Activated T-cell treated with anti-CD3 and anti-CD28 coated beads for 1 hour (primary cell): ENCODE data around the gene TBATA.
"Not testable (repeated sequence)": the region's sequence is repeated elsewhere in the genome, so short reads cannot be mapped to it uniquely, and the experiment has no call there.

Experiments used
- DNase-seq: peaks from one replicate; pipeline ENCODE4 v3.0.0-alpha.2; 2020; ENCODE audit warnings: low read depth

The TBATA gene

DNA sequence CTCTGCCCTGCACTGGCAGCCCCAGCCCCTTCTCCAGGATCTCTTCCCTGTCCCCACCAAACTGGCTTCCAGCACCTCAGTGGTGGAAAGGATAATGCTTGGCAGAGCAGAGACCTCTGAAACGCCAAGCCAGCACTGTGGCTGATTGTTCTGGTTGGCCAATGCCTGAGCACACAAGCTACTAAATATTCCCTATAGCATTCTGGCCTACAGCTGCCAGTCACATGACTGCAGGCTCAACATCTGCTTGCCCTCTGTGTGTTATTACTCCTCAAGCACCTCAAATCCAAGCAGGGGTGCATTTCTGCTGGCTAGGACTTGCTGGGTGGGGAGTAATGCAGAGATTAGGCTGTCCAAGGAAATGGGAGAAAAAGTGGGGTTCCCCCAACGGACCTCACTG, 6.1 kb downstream of the TBATA start:
- no peak for DNase-seq

DNA sequence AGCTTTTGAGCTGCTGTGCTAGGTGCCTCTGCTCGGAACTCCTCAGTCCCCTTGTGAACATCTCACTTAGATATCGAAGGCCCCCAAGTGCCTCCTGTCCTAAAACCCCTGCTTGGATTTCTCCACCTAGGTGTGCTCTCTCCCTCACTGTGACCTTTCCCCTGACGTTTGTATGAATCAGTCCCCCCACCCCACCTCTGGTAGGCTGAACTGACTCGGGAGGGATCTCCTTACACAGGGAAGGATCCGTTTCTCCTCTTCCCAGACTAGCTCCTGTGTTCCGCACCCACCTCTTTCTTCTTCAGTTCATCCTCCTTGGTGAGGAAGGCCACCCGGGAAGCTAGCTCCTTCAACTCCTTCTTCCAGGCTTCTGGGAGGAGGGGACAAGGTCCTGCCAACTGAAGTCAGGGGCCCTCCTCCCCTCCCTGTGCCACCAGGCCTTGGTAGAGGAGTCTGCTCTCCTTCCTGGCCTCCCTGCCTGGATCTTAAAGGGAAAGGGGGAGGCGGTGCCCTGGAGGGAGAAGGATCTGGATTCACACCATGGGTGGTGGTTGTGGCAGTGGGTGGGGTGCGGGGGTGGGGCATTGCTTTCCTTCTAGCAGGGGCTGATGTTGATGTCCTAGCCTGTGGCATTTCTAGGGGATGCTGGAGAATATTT, 6.8 kb downstream of the TBATA start:
- DNase-seq = no peak

DNA sequence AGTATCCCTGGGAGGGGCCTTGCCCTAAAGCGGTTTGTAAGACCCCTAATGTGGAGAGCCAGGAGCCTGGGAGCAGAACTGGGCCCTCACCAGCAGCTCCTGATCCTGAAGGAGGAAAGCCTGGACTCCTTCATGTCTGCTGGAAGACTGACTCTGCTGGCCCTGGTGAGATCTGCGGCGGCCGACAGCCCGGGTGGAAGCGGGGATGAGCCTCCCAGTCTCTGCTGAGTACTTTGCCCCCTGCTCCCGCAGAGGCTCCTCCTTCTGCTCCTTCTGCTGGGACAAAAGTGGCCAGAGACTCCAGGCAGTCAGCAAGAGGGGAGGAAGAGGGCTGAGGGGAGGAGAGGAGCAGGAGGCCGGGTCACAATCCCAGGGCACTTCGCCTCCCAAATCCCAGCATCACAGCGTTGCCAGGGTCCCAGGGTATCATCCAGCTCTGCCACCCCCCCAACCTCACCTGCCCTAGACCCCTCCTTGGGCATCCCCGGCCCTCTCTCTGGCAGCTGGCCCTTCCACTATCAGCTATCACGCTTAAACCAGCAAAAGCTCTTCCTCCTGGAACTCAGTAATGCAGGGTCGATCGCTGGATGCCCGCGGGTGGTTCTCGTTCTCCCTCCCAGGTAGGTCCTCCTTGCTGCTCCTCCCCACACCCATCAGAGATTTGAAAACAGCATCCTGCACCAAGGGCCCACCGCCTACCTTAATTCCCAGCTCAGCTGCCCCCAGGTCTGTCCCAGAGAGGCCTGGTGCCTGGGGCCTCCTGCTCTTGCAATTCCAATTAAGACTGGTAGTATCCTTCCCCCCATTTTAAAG, 7.9 kb downstream of the TBATA start:
- DNase-seq = no peak

DNA sequence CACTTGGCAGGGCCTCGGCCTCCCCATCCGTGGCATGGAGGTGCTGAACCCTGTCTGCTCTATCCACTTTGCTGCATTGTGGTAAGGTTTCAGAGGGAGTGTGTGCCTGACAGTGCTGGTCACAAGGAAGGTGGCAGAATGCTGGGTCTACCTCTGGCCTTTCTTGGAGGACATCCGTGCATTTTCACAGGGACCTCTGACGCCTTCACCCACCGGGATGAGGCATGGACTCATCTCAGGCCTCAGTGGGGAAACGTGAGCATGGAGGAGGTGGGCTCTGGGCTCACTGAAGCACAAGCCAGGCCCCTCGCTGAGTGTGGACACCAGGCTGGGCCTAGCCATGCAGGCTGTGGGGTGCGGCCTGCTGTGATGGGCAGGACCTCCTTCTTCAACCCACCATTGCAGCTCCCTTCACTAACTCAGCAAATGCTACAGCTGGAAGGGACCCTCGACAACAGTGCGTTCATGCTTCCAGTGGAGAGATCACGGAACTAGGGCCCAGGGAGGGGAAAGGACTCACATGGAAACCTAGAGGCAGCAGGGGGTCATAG, 8.6 kb downstream of the TBATA start:
- DNase-seq = no peak

DNA sequence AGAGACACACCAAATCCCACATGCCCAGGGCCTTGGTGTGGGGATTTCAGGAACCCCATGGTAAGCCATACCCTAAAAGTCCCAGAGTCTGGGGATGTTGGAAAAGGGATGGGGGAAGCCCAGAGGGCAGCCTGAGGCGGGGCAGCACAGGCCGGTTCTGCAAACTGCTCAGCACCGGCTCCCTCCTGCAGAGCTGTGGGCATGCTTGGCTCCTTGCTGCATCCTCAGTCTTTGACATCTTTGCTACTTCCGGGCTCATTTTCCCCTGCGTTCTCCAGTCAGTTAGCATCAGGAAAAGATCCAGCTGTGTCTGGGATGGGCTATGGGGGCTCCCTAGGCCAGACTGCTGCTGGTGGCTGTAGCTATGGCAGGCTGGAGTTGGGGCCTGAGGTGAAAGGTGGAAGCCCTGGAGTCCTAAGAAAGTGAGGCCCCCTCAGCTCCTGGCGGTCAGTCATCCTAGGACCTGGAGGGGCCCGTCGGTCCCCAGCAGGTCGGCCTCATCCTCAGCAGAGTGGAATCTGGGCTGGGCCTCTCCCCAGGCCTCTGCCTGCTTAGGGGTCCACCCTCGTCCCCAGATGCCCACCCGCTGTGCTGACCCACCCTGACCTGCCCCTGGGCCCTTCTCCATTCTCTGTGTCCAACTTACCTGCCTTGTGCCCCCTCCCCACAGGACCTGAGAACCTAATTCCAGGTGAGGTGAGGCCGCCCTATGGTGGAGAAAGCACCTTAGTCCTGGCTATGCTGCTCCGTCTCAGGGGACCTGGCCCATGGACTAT, 9.3 kb downstream of the TBATA start:
- DNase-seq = no peak

DNA sequence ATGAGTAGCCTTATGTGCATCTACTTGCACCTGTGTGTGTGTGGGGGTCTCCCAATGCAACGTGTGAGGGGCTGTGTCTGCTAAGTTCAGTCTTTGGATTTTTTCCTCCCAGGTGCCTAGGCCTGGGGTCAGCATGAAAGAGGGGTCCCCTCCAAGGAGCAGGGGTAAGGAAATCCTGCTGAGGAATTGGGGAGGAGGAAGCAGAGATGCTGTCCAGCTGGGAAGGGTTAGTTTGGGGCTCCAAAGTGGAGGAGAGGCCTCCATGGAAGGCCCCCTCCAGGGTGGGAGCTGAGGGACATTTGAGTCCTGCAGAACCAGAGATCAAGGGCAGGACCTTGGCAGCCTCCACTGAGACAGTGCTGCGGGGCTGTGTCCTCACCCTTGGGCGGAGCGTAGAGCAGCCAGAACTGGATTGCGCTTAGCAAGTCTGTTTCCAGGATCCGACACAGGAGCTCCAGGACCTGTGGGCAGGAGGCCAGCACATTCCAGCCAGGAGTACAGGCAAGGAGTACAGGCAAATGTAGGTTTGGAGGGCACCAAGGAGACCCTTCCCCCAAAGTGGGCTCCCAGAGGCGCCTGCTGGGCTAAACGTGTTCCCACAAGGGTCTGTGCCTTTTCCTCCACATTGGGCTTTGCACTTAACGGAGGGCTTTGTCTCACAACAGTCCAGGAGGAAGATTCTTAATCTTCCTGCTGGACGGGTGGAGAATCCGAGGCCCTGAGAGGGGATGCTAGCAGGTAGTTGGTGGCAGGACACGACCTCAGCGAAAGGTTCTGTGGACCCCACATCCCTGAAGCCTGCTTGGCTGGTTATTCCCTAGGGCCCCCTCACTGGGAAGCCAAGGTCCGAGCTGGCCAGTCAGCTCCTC, 10.1 kb downstream of the TBATA start:
- no peak for DNase-seq

DNA sequence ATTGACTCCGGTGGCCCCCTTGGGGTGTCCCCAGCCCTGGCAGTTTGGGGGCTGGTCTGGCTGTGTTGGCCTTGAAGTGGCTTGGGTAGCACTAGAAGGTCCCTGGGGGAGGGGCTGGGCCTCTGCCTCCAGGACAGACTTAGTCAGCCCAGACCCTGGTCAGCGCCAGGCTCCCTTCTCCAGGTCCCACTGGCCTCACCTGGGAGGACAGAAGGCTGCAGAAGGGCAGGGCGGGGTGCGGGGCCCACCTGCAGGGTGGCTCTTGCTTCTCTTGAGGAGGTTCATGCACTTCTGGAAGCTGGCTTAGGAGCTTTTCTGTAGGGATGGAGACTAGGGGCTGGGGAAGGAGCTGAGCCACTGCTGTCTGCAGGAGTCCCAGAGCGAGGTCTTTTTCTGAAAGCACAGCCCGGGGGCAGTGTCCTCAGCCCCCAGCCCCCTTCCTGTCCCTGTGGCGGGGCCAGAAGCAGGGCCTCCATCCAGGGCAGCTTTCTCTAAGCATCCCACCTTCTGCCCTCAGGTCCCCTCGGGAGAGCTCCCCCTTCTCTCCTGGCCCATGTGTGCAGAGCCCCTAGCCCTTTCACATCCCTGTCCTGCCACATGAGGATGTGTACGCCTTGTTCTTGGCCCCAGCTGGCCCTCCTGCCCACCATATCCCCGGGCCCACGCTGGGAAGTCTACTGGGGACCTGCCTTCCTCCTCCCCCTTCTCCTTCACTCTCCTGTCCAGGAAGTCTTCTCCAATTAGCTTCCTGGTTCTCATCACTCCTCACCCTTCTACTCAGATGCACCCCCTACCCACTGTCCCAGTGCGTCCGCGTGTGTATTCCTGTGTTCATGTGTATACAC, 11.0 kb downstream of the TBATA start:
- no peak for DNase-seq

DNA sequence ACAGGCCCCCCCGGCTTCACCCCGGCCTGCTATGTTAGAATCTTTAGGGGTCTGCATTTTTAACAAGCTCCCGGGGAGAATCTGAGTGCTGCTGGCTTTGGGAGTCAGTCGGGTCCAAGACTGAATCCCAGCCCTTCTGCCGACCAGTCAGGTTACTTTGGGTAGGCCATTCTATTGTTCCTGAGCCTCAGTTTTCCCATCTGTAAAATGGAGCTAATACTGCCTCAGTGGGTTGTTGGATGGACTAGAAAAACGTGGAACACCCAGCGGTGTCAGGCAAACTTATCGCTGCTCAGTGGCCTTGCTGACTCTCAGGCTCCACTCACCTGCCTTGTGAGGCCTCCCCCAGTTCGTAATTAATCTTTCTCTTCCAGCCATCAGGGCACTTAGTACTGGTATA, 11.7 kb downstream of the TBATA start:
- DNase-seq = no peak

DNA sequence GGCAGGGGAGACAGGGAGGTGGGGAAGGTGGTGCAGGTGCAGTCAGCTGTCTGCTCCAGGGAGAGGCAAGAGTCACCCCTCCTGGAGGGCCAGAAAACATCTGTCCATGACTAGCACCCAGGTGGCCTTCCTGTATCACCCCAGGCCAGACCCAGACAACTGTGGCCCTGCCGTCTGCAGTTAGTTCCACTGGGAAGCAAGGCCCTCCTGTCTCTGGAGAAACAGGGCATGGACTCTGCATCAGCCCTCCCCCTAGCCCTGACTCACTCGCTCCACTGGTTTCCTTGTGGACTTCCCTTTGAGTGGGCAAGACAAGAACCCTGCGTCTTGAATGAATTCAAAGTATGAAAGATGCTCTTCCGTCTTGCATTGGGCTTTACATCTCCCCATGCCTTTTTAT, 12.6 kb downstream of the TBATA start:
- no peak for DNase-seq

DNA sequence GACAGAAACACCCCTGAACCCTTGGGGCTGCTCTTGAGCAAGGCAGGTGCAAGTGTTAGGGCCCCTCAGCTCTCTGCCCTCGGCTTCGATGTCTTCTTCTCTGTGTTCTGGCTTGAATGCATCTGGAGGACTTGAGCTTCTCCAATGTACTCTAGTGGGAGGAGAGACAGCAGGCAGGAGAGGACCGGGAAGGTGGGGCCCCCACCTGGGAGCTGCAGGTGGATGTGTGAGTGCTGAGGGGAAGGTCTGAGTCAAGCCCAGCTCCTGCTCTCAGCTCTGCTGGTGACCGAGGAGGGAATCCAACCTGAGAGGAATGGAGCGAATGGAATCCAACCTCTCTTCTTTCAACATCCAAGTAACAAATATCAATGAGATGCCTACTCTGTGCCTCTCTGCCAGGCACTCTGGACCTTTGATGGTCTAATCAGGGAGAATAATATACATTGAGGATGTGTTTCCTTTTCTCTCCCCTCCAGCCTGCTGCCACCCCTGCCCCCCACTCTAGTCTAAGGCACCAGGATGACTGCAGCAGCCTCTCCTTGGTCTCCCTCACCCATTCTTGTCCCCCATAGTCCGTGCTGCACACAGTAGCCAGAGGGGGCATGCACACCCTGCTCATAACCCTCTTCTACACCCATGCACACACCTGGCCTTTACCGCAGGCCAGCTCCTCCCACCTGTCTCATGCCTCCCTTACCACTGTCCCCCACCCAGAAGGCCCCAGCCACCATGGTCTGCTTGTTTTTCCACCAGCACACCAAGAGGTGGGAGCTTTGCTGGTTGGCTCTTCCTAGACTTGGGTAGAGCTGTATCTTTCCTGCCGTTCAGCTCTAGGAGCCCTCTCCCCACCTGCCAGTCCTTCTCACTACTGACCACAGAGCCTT, 13.6 kb downstream of the TBATA start:
- DNase-seq = no peak

DNA sequence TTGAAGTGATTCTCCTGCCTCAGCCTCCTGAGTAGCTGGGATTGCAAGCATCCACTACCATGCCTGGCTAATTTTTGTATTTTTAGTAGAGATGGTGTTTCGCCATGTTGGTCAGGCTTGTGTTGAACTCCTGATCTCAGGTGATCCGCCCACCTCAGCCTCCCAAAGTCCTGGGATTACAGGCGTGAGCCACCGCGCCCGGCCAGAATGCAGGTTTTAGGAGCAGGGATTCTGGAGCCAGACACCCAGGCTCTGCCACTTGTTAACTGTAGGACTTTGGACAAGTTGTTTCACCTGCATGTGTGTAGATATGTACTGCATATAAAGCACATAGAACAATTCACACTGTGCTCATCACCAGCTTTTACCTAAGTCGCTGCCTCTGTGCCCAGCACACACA, 14.7 kb downstream of the TBATA start:
- not testable (repeated sequence) for DNase-seq

DNA sequence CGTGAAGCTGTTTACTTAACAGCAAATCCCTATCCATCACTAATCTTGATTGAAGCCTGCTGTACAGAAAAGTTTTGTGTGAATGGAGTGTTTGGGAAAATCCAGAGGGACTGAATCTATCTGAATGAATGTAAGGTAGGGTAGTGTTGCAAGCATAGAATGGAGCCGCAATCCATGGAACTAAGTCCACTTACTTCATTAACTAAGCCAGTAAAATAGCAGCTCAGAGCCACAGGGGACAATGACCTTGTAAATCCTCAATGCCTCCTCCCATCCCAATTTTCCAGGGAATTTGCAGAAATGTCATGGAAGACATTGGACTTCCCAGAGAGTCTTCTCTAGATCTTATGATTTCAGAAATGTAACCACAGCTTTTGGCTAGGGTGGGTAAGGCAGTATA, 15.2 kb downstream of the TBATA start:
- no peak for DNase-seq

DNA sequence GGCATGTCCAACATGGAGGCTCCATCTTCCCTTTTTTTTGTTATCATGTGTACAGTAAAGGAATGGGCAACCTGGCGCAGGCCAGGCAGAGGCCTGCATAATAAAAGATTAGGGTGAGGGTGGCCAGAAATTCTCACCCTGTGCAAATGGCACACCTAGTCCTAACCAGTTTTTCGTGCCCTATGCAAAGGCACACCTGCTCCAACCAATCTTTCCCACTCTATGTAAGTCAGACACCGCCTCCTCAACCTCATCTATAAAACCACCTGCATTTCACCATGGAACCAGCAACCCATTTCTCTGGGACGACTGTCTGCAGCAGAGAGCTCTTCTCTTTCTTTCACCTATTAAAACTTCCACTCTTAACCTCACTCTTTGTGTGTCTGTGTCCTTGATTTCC, 16.1 kb downstream of the TBATA start:
- no peak for DNase-seq

DNA sequence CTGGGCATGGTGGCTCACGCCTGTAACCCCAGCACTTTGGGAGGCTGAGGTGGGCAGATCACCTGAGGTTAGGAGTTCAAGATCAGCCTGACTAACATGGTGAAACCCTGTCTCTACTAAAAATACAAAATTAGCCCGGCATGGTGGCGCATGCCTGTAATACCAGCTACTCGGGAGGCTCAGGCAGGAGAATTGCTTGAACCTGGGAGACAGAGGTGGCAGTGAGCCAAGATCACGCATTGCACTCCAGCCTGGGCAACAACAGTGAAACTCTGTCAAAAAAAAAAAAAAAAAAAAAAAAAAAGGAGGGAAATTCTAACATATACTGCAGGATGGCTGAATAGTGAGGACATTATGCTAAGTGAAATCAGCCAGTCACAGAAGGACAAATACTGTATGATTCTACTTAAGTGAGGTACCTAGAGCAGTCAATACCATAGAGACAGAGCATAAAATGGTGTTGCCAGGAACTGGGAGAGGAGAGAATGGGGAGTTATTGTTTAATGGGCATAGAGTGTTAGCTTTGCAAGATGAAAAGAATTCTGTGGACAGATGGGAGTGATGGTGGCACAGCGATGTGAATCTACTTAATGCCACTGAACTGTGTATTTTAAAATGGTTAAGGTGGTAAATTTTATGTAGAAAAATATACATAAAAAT, 17.0 kb downstream of the TBATA start:
- not testable (repeated sequence) for DNase-seq

DNA sequence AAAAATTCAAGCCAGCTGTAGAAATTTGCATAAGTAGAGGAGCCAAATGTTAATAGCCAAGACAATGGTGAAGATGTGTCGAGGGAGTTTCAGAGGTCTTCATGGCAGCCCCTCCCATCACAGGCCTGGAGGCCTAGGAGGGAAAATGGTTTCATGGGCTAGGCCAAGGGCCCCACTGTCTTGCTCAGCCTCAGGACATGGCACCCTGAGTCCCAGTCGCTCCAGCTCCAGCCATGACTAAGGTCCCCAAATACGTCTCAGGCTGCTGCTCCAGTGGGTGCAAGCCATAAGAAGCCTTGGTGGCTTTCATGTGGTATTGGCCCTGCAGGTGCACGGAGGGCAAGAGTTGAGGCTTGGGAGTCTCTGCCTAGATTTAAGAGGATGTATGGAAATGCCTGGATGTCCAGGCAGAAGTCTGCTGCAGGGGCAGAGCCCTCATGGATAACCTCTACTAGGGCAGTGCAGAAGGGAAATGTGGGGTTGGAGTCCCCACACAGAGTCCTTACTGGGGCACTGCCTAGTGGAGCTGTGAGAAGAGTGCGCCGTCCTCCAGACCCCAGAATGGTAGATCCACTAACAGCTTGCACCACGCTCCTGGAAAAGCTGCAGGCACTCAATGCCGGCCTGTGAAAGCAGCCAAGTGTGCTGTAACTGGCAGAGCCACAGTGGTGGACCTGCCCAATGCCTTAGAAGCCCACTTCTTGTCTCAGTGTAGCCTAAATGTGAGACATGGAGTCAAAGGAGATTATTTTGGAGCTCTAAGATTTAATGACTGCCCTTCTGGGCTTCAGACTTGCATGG, 19.2 kb downstream of the TBATA start:
- no peak for DNase-seq

DNA sequence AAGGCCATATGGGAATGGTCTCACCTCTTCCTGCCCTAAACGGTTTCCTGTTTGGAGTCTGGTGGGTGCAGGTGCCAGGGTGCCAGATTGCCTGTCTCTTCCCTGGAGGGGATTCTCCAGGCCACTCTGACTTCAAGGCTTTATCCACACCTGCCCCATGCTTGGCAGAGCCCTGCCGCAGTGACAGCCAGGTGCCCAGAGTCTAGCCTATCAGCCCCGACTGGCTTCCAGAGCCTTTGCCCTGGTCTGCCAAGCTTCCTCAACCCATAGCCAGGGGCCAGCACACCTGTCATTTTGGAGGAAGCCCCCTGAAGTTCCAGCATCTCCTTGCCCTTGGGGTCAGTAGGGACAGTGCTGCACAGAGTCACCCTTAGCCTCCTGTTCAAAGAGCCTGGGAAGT, 21.6 kb downstream of the TBATA start:
- DNase-seq = no peak

DNA sequence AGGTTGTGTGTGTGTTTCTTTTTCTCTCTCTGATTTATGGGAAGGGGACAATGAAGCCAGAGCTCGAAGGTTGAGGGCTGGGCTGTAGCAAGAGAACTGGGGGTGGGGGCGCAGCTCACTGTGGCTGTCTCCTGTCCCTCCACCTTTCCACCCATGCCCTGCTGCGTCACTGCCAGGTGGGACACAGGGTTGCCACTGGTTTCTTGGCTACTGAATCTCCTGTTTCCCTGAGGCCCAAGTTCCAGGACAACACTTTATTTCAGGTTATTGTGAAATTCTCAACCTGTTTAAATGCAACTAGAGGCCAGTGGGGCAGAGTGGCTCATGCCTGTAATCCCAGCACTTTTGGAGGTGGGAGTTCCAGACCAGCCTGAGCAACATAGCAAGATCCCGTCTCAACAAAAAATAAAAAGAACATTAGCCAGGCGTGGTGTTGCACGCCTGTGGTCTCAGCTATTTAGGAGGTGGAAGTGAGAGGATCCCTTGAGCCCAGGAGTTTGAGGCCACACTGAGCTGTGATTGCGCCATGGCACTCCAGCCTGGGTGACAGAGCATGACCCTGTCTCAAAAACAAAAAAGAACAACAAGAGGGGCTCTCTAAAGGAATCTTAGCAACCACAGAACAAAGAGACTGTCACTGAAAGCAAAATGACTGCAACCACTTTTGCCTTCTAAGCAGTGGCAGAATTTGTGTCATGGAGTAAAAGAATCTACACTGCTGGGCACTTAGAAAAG, 22.6 kb downstream of the TBATA start:
- DNase-seq = no peak
